HFFc6 (cell line): ENCODE results near the gene AK2. TPM values are rescaled to one million over a fixed set of nuclear protein-coding genes. Genes with fewer than 3 reads are reported as not detected.
A peak's percentile ranks its signal among the peaks of the same experiment; 100 is the strongest.
"Not testable (repeated sequence)": the region's sequence is repeated elsewhere in the genome, so short reads cannot be mapped to it uniquely, and the experiment has no call there.

ENCODE experiments used
- DNase-seq: peaks from one replicate; pipeline ENCODE4 v3.0.0-alpha.2; 2018
- H3K27ac Mint-ChIP-seq: 2 replicates; pipeline ENCODE4 v1.8.0; 2020; ENCODE audit warnings: mild to moderate bottlenecking, mixed read lengths
- H3K27me3 Mint-ChIP-seq: 2 replicates; pipeline ENCODE4 v1.8.0; 2021; ENCODE audit warnings: mild to moderate bottlenecking, moderate library complexity, mixed read lengths; ENCODE audit not compliant: insufficient read depth
- H3K36me3 Mint-ChIP-seq: 2 replicates; pipeline ENCODE4 v1.8.0; 2021; ENCODE audit warnings: low read depth, mixed read lengths
- H3K4me1 Mint-ChIP-seq: 2 replicates; pipeline ENCODE4 v1.8.0; 2020; ENCODE audit warnings: low read depth, mixed read lengths
- H3K4me3 Mint-ChIP-seq: 2 replicates; pipeline ENCODE4 v1.8.0; 2020; ENCODE audit warnings: mild to moderate bottlenecking, moderate library complexity, mixed read lengths
- H3K9me3 Mint-ChIP-seq: 2 replicates; pipeline ENCODE4 v1.8.0; 2020; ENCODE audit warnings: mild to moderate bottlenecking, mixed read lengths
- CTCF ChIP-seq: fragments of 200-600 bp; sonication (generic); IDR thresholded peaks from 2 replicates; pipeline ENCODE4 v1.5.0; 2021; ENCODE audit warnings: antibody characterized with exemption, mild to moderate bottlenecking
- total RNA-seq, 6 experiments: library from RNA; stranded (reverse); fragmentation: NEBNext Ultra II Directional; extraction: Animal tissue kit (Norgen Biotek cat#: 25700); gene quantifications; 2 replicates in 1 of 6; 3 replicates in 5 of 6; pipeline ENCODE4 v1.2.3, GENCODE V29; 2021

The AK2 gene
- total RNA-seq, 6 experiments from 2014 or later = 160 to 173 (median 168) TPM

GRCh38 chr1:33048426-33048825 lies 11.7 kb upstream of the AK2 start:
- H3K4me3 Mint-ChIP-seq = peak overlapping the region; percentile 27; the same call in 1 of the 2 replicates
- H3K36me3 Mint-ChIP-seq = no peaks in the 10 kb centered on the region
- peaks cover 38% of the 10 kb centered on the region for H3K4me1 Mint-ChIP-seq
- peaks cover 3% of the 10 kb centered on the region; the same call in 1 of the 2 replicates for H3K27me3 Mint-ChIP-seq
- no peaks in the 10 kb centered on the region for H3K9me3 Mint-ChIP-seq
- peak overlapping the region; percentile 88 for H3K27ac Mint-ChIP-seq
- no peak for TF ChIP-seq CTCF
- no peak for DNase-seq

DNA sequence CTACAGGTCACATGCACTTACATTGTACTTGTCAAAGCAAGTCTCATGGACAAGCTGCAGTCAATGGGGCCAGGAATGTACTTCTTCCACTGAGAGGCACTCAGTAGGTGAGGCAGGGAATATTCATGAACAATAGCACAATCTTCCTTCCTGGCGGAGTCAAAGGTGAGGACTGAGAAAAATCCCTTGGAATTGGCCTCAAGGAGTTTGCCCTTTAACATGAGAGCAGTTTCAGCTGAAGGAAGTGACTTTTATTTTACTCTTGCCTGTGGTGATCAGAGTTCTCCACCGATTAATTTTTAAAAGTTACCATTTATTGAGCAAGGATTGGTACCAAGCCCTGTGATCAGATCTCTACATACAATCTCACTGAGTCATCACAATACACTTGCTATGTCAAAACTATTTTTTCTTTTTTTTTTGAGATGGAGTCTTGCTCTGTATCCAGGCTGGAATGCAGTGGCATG lies 11.2 kb upstream of the AK2 start:
- Mint-ChIP-seq H3K4me3 (no peak overlapping the region), H3K27ac (peak overlapping the region; percentile 88), H3K4me1 (peaks cover 38% of the 10 kb centered on the region), H3K27me3 (peaks cover 3% of the 10 kb centered on the region; the same call in 1 of the 2 replicates), H3K36me3 (no peaks in the 10 kb centered on the region), H3K9me3 (no peaks in the 10 kb centered on the region)
- DNase-seq = peak; percentile 8
- no peak for TF ChIP-seq CTCF

GRCh38 chr1:33047290-33047689 lies 10.6 kb upstream of the AK2 start:
- DNase-seq = no peak
- Mint-ChIP-seq H3K4me1 (peaks cover 38% of the 10 kb centered on the region), H3K27me3 (peaks cover 3% of the 10 kb centered on the region; the same call in 1 of the 2 replicates), H3K9me3 (no peaks in the 10 kb centered on the region), H3K36me3 (no peaks in the 10 kb centered on the region), H3K4me3 (no peak overlapping the region), H3K27ac (0 out of 2 replicates have a peak overlapping the region, but pooled peaks have one; percentile 88)
- no peak for TF ChIP-seq CTCF

DNA sequence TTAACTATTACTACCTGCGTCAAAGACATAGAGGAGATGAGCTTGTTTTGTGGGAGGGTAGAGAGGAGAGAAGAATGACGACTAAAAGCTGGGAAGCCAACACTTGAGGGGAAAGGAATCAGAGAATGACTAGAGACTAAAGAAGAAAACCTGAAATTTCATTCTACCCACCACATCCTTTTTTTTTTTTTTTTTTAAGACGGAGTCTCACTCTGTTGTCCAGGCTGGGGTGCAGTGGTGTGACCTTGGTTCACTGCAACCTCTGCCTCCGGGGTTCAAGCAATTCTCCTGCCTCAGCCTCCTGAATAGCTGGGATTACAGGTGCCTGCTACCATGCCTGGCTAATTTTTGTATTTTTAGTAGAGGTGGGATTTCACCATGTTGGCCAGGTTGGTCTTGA lies 9.6 kb upstream of the AK2 start:
- H3K9me3 Mint-ChIP-seq, DNase-seq, H3K4me3 Mint-ChIP-seq, H3K27ac Mint-ChIP-seq, H3K27me3 Mint-ChIP-seq, H3K36me3 Mint-ChIP-seq: not testable (repeated sequence)
- H3K4me1 Mint-ChIP-seq = peaks cover 38% of the 10 kb centered on the region

DNA sequence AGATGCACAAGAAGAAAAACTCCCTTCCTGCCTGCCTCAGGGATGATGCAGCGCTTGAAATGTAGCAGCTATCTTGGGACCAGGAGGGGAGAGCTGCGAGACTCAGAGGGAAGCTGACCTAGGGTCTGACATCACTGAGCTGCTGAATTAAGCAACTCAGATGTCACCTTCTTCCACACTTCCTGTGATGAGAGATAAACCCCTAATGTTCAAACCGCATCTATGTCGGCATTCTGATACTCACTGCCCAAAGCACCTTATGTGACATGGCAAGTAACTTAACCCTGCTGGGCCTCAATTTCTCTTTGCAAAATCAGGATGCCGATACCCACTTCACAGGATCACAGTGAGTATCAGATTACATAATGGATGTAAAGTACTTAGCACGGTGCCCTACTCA lies 9.1 kb upstream of the AK2 start:
- no peak for DNase-seq
- H3K27me3 Mint-ChIP-seq = peaks cover 3% of the 10 kb centered on the region

GRCh38 chr1:33045246-33045645 lies 8.6 kb upstream of the AK2 start:
- no peak overlapping the region for H3K27ac Mint-ChIP-seq
- no peak for TF ChIP-seq CTCF
- H3K9me3 Mint-ChIP-seq = no peaks in the 10 kb centered on the region
- H3K27me3 Mint-ChIP-seq = peaks cover 3% of the 10 kb centered on the region
- H3K4me1 Mint-ChIP-seq = peaks cover 30% of the 10 kb centered on the region
- no peak for DNase-seq
- H3K4me3 Mint-ChIP-seq = no peak overlapping the region
- H3K36me3 Mint-ChIP-seq = no peaks in the 10 kb centered on the region

More for the DNA sequence above, 9.1 kb upstream of the AK2 start:
- Mint-ChIP-seq H3K4me3 (no peak overlapping the region), H3K36me3 (no peaks in the 10 kb centered on the region), H3K4me1 (peaks cover 36% of the 10 kb centered on the region), H3K27ac (no peak overlapping the region), H3K9me3 (no peaks in the 10 kb centered on the region)
- TF ChIP-seq CTCF = no peak
